HL-60 (cell line): ENCODE measurements around the gene ZNF236.

Experiments used
- POLR2AphosphoS5 ChIP-seq: IDR thresholded peaks from 2 replicates; pipeline ENCODE4 v1.6.1; 2012; ENCODE audit warnings: low read depth
- TF ChIP-seq, protein P1 (sequence below): IDR thresholded peaks from one replicate; pipeline ENCODE4 v1.5.1; 2011; ENCODE audit warnings: low read length, control low read depth, inconsistent platforms; ENCODE audit not compliant: insufficient read depth
- TF ChIP-seq, protein P2 (sequence below): IDR thresholded peaks from 2 replicates; pipeline ENCODE4 v1.6.1; 2012; ENCODE audit warnings: low read depth; ENCODE audit not compliant: insufficient replicate concordance

DNA sequence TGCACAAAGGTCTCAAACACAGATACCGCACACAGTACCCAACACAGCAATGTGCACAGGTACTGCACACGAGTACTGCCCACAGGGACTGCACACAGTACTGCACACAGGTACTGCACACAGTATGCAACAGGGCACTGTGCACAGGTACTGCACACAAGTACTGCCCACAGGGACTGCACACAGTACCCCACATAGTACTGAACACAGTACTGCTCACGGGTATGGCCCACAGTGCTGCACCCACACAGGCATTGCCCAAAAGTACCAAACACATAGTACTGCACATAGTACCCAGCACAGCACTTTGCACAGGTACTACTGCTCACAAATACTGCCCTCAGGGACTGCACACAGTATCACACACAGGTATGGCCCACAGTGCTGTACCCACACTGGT lies 73.1 kb downstream of the ZNF236 start:
- TF ChIP-seq, protein P1, sequence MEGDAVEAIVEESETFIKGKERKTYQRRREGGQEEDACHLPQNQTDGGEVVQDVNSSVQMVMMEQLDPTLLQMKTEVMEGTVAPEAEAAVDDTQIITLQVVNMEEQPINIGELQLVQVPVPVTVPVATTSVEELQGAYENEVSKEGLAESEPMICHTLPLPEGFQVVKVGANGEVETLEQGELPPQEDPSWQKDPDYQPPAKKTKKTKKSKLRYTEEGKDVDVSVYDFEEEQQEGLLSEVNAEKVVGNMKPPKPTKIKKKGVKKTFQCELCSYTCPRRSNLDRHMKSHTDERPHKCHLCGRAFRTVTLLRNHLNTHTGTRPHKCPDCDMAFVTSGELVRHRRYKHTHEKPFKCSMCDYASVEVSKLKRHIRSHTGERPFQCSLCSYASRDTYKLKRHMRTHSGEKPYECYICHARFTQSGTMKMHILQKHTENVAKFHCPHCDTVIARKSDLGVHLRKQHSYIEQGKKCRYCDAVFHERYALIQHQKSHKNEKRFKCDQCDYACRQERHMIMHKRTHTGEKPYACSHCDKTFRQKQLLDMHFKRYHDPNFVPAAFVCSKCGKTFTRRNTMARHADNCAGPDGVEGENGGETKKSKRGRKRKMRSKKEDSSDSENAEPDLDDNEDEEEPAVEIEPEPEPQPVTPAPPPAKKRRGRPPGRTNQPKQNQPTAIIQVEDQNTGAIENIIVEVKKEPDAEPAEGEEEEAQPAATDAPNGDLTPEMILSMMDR: no peak
- no peak for TF ChIP-seq POLR2AphosphoS5
- TF ChIP-seq, protein P2, sequence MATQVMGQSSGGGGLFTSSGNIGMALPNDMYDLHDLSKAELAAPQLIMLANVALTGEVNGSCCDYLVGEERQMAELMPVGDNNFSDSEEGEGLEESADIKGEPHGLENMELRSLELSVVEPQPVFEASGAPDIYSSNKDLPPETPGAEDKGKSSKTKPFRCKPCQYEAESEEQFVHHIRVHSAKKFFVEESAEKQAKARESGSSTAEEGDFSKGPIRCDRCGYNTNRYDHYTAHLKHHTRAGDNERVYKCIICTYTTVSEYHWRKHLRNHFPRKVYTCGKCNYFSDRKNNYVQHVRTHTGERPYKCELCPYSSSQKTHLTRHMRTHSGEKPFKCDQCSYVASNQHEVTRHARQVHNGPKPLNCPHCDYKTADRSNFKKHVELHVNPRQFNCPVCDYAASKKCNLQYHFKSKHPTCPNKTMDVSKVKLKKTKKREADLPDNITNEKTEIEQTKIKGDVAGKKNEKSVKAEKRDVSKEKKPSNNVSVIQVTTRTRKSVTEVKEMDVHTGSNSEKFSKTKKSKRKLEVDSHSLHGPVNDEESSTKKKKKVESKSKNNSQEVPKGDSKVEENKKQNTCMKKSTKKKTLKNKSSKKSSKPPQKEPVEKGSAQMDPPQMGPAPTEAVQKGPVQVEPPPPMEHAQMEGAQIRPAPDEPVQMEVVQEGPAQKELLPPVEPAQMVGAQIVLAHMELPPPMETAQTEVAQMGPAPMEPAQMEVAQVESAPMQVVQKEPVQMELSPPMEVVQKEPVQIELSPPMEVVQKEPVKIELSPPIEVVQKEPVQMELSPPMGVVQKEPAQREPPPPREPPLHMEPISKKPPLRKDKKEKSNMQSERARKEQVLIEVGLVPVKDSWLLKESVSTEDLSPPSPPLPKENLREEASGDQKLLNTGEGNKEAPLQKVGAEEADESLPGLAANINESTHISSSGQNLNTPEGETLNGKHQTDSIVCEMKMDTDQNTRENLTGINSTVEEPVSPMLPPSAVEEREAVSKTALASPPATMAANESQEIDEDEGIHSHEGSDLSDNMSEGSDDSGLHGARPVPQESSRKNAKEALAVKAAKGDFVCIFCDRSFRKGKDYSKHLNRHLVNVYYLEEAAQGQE: no peak
